Measurements from ENCODE around the gene OSBPL3. TPM values are rescaled to one million over a fixed set of nuclear protein-coding genes. Genes with fewer than 3 reads are reported as not detected.
A peak's percentile ranks its signal among the peaks of the same experiment; 100 is the strongest.

Gene OSBPL3
- total RNA-seq, 1 experiment from 2014 or later, result 36.8 TPM

DNA sequence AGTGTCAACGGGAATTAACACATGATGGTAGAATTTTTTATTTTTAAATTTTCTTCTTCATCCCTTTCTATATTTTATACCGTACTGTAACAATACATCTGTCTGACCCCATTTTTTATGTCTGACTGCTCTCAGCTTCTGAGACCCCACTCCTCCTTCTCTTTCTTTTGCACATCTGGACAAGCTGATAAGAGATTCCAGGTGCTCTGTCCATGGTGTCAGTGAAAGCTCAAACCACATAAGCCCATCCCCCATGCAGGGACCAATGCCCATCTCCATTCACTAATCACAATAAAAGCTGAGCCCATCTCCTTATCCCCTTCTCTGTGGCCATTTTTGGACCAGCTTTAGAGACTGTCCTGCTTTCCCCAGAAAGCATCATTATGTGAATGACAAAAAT, 231.5 kb downstream of the OSBPL3 start:
- no peak overlapping the region for H2AFZ ChIP-seq (ENCODE audit: low read depth, low read length, poor library complexity, severe bottlenecking)
- CTCF ChIA-PET, result interaction anchor here (1.0 kb wide), 1 partner anchor 64 kb away, joined by 4 read pairs; no protein-coding TSS in a partner anchor
- no peaks in the 10 kb centered on the region for H3K36me3 ChIP-seq (ENCODE audit: control insufficient read depth in 1 of 2, insufficient read depth in 2 of 2, low read length in 2 of 2)
- H3K4me2 ChIP-seq (ENCODE audit: low read length), result no peak overlapping the region
- H3K4me1 ChIP-seq (ENCODE audit: control insufficient read depth in 1 of 2, insufficient read depth in 2 of 2, low read length in 2 of 2), result no peaks in the 10 kb centered on the region
- H4K20me1 ChIP-seq (ENCODE audit: insufficient read depth), result no peaks in the 10 kb centered on the region
- no peak overlapping the region for H3K4me3 ChIP-seq (replicated peaks in 1 of 2; ENCODE audit: low read depth in 1 of 2, low read length in 2 of 2)
- H3K27ac ChIP-seq (ENCODE audit: low read depth, low read length), result no peak overlapping the region
- no TSS peak for BruUV-seq (replicated peaks)
- no peaks in the 10 kb centered on the region for H3K9me3 ChIP-seq (ENCODE audit: control insufficient read depth in 1 of 2, insufficient read depth in 1 of 2, low read depth in 1 of 2, low read length in 2 of 2)
- ATAC-seq (no peak), DNase-seq (ENCODE audit: low read depth, low spot score) (no peak)
- POLR2A ChIA-PET, result no interaction called here
- H3K9me2 ChIP-seq (ENCODE audit: insufficient read depth), result no peaks in the 10 kb centered on the region
- no peak overlapping the region for H3K9ac ChIP-seq (ENCODE audit: low read length)
- no peaks in the 10 kb centered on the region for H3K79me2 ChIP-seq (ENCODE audit: insufficient read depth, low read length)
- H3K27me3 ChIP-seq (ENCODE audit: insufficient read depth, low read length), result no peaks in the 10 kb centered on the region
- TF ChIP-seq, protein P1, sequence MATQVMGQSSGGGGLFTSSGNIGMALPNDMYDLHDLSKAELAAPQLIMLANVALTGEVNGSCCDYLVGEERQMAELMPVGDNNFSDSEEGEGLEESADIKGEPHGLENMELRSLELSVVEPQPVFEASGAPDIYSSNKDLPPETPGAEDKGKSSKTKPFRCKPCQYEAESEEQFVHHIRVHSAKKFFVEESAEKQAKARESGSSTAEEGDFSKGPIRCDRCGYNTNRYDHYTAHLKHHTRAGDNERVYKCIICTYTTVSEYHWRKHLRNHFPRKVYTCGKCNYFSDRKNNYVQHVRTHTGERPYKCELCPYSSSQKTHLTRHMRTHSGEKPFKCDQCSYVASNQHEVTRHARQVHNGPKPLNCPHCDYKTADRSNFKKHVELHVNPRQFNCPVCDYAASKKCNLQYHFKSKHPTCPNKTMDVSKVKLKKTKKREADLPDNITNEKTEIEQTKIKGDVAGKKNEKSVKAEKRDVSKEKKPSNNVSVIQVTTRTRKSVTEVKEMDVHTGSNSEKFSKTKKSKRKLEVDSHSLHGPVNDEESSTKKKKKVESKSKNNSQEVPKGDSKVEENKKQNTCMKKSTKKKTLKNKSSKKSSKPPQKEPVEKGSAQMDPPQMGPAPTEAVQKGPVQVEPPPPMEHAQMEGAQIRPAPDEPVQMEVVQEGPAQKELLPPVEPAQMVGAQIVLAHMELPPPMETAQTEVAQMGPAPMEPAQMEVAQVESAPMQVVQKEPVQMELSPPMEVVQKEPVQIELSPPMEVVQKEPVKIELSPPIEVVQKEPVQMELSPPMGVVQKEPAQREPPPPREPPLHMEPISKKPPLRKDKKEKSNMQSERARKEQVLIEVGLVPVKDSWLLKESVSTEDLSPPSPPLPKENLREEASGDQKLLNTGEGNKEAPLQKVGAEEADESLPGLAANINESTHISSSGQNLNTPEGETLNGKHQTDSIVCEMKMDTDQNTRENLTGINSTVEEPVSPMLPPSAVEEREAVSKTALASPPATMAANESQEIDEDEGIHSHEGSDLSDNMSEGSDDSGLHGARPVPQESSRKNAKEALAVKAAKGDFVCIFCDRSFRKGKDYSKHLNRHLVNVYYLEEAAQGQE (IDR thresholded peaks at IDR 0.05; ENCODE audit: low read depth), result peak; percentile 26
- no peak for TF ChIP-seq TCF7L2 (IDR thresholded peaks at IDR 0.05; ENCODE audit: borderline replicate concordance, extremely low read depth, insufficient read depth, insufficient read length)
- intact Hi-C loops (cut with micrococcal nuclease), result no loop called here
- RAD21 ChIA-PET (ENCODE audit: low non-redundant PET in 1 of 2, low total read pairs in 2 of 2, uncharacterized antibody in 2 of 2, unreplicated experiment in 2 of 2), result no interaction called here

Other genes starting within 250 kb of the OSBPL3 start
- 7.6 TPM for gene GSDME, start 222.7 kb downstream of the OSBPL3 start, total RNA-seq (2021; ENCODE audit: unreplicated experiment)
- gene CYCS, start 145.1 kb upstream of the OSBPL3 start, total RNA-seq (2021; ENCODE audit: unreplicated experiment), result 224 TPM
- gene NPVF, start 248.3 kb upstream of the OSBPL3 start, total RNA-seq (2021; ENCODE audit: unreplicated experiment), result not detected

Data from HCT116 (cell line).